C1 segment of cervical spinal cord (tissue), 14 donors: ENCODE measurements around the gene CHURC1.
A peak's percentile ranks its signal among the peaks of the same experiment; 100 is the strongest.
"Not testable (repeated sequence)": the region's sequence is repeated elsewhere in the genome, so short reads cannot be mapped to it uniquely, and the experiment has no call there.

Experiments
- DNase-seq, 14 donors: peaks; one replicate each; lab custom pipeline; 2025; lab: John Stamatoyannopoulos, UW

Gene CHURC1

GRCh38 chr14:64910847-64911495 lies 3.3 kb upstream of the CHURC1 start:
- DNase-seq: no peak

DNA sequence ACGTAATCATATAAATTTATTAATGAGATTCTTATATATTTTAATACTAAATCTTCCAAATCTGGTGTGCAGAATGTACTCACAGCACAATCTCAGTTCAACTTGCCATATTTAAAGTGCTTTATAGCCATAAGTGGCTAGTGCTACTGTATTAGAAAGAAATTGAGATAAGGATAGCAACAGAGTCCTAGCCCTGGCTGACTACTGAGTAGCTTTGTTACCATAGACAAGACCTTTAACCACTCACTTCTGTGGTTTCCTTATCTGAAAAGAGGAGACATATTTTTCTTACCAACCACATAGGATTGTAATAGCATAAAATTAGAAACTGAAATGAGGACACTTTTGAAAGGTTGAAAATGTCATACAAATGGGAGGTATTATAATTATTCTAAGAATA lies 2.0 kb upstream of the CHURC1 start:
- DNase-seq: no peak

DNA sequence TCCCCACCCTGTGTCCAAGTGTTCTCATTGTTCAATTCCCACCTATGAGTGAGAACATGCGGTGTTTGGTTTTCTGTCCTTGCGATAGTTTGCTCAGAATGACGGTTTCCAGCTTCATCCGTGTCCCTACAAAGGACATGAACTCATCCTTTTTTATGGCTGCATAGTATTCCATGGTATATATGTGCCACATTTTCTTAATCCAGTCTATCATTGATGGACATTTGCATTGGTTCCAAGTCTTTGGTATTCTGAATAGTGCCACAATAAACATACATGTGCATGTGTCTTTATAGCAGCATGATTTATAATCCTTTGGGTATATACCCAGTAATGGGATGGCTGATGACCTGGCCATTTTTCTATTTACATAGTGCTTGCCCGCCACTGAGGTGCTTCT lies 778 bp upstream of the CHURC1 start:
- not testable (repeated sequence) for DNase-seq

DNA sequence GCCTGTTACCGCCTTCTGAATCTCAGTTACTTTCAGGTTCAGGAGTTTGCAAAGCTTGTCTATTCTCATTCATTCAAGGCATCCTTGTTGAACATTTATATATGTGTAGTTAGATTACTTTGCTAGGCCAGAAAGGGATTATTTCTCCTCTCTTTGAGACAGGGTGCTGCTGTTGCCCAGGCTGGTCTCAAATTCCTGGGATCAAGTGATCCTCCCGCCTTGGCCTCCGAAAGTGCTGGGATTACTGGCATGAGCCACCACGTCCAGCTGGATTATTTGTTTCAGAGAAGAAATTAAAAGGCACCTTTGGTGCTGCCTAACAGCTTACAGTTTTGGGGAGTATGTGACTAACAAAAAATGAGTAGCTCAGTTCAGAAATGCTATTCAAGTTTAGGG lies 772 bp downstream of the CHURC1 start:
- no peak for DNase-seq

DNA sequence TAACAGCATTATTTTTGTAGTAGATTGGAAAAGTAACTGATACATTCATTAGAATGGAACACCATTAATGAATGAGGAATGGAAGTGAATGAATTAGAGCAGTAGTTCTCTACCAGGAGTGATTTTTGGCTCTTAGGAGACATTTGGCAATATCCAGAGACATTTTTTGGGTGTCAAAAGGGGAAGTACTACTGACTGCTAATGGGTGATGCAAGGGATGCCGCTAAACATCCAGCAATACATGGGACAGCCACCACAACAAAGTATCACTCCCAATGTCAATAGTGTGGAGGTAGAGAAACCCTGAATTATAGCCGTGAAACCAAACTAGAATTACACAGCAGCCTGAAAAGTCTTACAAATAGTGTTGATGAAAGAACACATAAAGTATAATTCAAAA lies 1.5 kb downstream of the CHURC1 start:
- DNase-seq: no peak

DNA sequence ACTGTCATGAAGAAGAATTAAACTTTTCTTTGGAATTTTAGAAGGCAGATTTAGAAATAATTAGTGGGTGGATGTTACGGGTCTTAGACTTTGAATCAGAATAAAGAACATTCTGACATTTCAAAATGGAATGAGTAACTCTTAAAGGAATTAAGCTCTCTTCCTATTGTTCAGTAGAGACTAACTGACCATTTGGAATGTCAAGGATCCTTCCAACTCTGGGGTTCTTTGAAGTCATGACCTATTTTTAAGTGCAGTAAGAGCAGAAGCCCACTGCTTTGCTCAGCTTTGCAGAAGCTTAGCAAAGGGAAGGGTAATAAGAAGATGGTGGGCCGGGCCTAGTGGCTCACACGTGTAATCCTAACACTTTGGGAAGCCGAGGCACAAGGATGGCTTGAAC lies 4.0 kb downstream of the CHURC1 start:
- DNase-seq: no peak

GRCh38 chr14:64919215-64919614 lies 5.0 kb downstream of the CHURC1 start:
- no peak for DNase-seq

- DNase-seq: no peak
Observed at GRCh38 chr14:64919618-64920017, 5.4 kb downstream of the CHURC1 start.

- no peak for DNase-seq
Observed at GRCh38 chr14:64920465-64920864, 6.2 kb downstream of the CHURC1 start.

- DNase-seq: no peak
Observed at GRCh38 chr14:64923015-64923414, 8.8 kb downstream of the CHURC1 start.

DNA sequence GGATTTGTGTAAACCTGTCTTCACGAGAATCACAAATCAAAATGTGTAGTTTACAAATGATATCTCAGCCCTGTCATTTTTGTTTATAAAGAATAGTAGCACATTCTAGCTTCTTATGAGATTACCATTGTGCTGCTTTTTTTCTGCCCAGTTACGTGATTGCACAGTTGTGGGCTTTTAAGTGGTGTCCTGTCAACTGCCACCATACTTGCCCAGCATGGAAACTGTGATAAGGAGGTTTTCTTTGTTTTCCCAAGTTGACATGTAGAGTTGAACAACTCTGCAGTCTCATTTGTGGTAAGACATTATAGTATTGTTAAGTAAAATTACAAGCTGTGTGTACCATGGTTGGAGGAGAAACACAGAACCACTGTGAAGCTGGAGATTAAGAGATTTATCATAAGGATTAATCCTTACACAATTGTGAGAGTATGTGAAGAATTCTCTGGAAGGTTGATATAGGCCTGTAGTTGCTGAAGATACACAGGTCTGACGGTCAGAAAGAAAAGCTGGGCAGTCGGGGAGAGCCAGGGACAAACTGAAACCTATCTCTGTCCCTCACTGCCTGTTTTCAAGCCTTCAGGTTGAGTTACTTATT lies 12.2 kb downstream of the CHURC1 start:
- no peak for DNase-seq

DNA sequence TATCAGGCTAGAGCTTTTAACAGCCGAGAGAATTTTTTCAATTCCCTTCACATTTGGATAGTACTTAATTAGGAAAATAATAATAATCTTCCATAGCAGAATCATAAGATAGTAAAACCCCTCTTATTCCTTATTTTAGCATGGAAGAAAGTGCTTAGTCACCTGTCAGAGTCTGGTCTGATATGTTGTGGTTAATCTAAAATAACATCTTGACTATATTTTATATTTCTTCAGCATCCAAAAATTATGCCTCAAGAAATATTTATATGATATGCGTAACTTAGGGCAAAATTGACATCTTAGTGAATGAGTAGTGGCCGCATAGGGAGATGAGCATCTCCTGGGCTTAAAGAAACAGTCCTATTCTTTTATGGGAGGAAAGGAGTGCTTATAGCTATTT lies 12.8 kb downstream of the CHURC1 start:
- no peak for DNase-seq

DNA sequence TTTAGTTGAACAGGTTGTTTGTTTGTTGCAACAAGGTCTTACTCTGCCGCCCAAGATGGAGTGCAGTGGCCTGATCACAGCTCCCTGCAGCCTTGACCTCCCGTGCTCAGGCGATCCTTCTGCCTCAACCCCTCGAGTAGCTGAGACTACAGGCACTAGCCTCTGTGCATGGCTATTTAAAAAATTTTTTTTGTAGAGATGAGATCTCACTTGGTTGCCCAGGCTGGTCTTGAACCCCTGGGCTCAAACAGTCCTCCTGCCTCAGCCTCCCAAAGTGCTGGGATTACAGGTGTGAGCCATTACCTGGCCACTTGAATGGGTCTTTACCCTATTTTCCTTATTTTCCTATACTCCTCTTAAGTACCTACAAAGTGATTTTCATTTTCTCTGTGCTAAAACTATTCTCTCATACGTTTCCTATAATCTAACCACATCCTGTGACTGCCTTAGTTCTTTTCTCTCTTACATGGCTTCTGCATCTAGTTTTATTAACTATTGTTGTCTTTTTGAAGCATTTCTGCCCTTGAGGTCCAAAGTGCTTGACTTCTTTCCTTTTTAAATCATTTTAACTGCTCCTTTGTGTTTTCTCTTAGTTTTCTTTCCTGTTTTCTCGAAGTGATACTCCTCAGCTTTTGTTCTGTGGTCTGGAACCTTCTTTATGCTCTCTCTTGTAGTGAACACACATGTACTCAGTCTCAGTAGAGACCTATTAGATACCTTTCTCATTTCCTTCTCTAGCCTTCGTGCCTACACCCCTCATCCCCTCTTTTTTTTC lies 14.2 kb downstream of the CHURC1 start:
- no peak for DNase-seq

DNA sequence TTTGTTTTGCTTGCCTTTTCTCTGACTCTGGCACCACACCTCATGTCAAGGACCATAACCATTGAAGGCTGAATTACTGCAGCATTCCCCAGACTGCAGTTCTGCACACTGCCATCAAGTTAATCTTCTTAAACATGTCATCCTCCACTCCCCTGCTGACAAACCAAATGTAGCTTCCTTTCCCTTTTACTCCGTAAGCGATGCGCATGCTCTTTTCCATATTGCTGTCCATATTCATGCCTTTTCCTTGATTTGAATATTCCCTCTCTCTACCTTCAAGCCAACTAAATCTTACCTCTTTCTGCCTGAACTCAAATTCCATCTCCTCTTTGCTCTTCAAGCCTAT lies 14.7 kb downstream of the CHURC1 start:
- no peak for DNase-seq

GRCh38 chr14:64930085-64930843 lies 16.0 kb downstream of the CHURC1 start:
- DNase-seq: no peak

- no peak for DNase-seq
Observed at GRCh38 chr14:64931123-64931522, 16.9 kb downstream of the CHURC1 start.

GRCh38 chr14:64932231-64932630 lies 18.0 kb downstream of the CHURC1 start:
- no peak for DNase-seq

DNA sequence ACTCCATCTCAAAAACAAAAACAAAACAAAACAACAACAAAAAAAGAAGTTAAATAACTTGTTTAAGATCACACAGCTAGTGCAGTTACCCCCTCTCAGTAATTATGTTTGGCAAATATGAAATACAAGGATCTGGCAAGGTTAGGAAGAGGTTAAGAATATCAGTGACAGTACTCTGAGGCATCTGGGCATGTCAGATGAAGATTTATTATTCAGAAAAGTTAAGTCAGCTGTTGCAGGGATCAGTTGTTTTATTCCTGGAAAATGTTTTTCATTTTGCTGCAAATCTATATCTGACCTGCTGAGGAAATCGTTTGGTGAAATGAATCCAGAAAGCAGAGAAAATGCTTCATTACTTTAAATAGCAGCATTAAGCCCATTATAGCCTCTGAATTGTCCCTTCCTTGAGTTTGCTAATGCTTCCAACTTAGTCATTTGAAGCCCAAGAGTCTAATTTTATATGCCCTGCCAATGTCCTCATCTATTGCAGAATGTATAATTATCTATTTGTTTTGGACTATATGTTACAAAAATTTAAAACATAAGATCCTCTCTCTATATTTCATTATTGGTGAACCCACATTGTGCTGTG lies 20.2 kb downstream of the CHURC1 start:
- no peak for DNase-seq

- DNase-seq: no peak
Observed at GRCh38 chr14:64935508-64935907, 21.3 kb downstream of the CHURC1 start.

GRCh38 chr14:64937171-64937820 lies 23.0 kb downstream of the CHURC1 start:
- peak in 1 of 14 donors; percentile 3 for DNase-seq

DNA sequence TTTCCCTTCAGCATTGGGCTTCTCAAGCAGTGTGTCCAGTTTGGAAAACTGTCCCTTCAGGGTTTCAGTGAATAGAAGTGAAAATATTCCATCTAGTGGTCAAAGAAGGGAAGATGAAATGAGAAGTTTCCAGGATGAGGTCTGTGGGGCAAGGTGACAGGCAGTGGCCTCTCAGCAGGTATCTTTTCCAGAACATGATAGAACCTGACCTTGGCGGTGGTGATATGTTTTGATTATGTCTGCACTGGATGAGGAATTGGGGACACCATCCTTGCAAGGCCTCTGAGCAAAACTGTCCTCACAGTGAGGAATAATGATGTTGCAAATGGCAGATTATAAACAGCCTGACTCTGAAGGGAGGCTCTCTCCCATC lies 23.6 kb downstream of the CHURC1 start:
- DNase-seq: peak in 1 of 14 donors; percentile 39
